GM10248 (cell line): ENCODE results near the gene ZNF14.
"Not testable (repeated sequence)": the region's sequence is repeated elsewhere in the genome, so short reads cannot be mapped to it uniquely, and the experiment has no call there.

Experiments used
- CTCF ChIA-PET: fragments of 300-600 bp; sonication (Branson Sonifier 250); formaldehyde crosslinking; extraction: SDS; loops from one replicate; lab custom pipeline; 2021; ENCODE audit warnings: antibody characterized with exemption; lab: Yijun Ruan, JAX
- POLR2A ChIA-PET: fragments of 350-650 bp; sonication (Branson Sonifier 250); formaldehyde crosslinking; extraction: SDS; loops from one replicate; lab custom pipeline; 2020; ENCODE audit warnings: antibody characterized with exemption; lab: Yijun Ruan, JAX
- DNase-seq: peaks from one replicate; pipeline ENCODE4 v3.0.0; 2012; ENCODE audit errors: extremely low spot score
- CTCF ChIP-seq: IDR thresholded peaks from 2 replicates; pipeline ENCODE4 v1.5.1; 2012; ENCODE audit warnings: mild to moderate bottlenecking, low read depth; ENCODE audit errors: extremely low read depth, missing control alignments, control extremely low read depth

The ZNF14 gene

GRCh38 chr19:19710506-19710905 lies 22.4 kb downstream of the ZNF14 start:
- TF ChIP-seq CTCF: no peak
- no peak for DNase-seq
- CTCF ChIA-PET: no interaction called here
- POLR2A ChIA-PET: no interaction called here

- ChIA-PET CTCF (no interaction called here), POLR2A (no interaction called here)
- no peak for DNase-seq
- TF ChIP-seq CTCF: no peak
These were observed 28.1 kb downstream of the ZNF14 start for GRCh38 chr19:19704836-19705235.

- POLR2A ChIA-PET, DNase-seq, CTCF ChIA-PET: not testable (repeated sequence)
These were observed 32.4 kb downstream of the ZNF14 start for GRCh38 chr19:19700493-19700892.

- DNase-seq: no peak
- ChIA-PET POLR2A (no interaction called here), CTCF (no interaction called here)
- TF ChIP-seq CTCF: no peak
These were observed 35.3 kb downstream of the ZNF14 start for GRCh38 chr19:19697589-19697988.

GRCh38 chr19:19696386-19696785 lies 36.5 kb downstream of the ZNF14 start:
- ChIA-PET POLR2A (no interaction called here), CTCF (no interaction called here)
- no peak for TF ChIP-seq CTCF

GRCh38 chr19:19691683-19692082 lies 41.2 kb downstream of the ZNF14 start:
- TF ChIP-seq CTCF: no peak
- ChIA-PET CTCF (no interaction called here), POLR2A (no interaction called here)
- no peak for DNase-seq

More at GRCh38 chr19:19696386-19696785, 36.5 kb downstream of the ZNF14 start:
- no peak for DNase-seq

GRCh38 chr19:19689023-19689422 lies 43.9 kb downstream of the ZNF14 start:
- CTCF ChIA-PET, POLR2A ChIA-PET, DNase-seq: not testable (repeated sequence)

GRCh38 chr19:19687090-19687489 lies 45.8 kb downstream of the ZNF14 start:
- POLR2A ChIA-PET: no interaction called here
- DNase-seq: no peak
- TF ChIP-seq CTCF: no peak
- CTCF ChIA-PET: no interaction called here
